HCT116 (cell line): ENCODE measurements around the gene TMEM239. TPM values are rescaled to one million over a fixed set of nuclear protein-coding genes. Genes with fewer than 3 reads are reported as not detected.

Source experiments
- ATAC-seq: fragments of 200-7000 bp; cut with Tn5 transposase; 2 replicates; pipeline ENCODE4 v1.9.1; 2020; ENCODE audit warnings: mild to moderate bottlenecking, moderate library complexity
- BruUV-seq: library from RNA; stranded (reverse); fragments of 400-500 nt; replicated peaks from 2 replicates; lab custom pipeline; 2021; lab: Mats Ljungman, UMichigan
- CTCF ChIA-PET: fragments of 300-600 bp; sonication (Branson Sonifier 250); formaldehyde crosslinking; loops from one replicate; lab custom pipeline; 2021; ENCODE audit warnings: antibody characterized with exemption; lab: Charles Lee
- POLR2A ChIA-PET: fragments of 300-600, 350-600 bp; sonication (Branson Sonifier 250); formaldehyde crosslinking; loops from one replicate; lab custom pipeline; 2021; ENCODE audit warnings: antibody characterized with exemption; lab: Charles Lee
- RAD21 ChIA-PET, 2 experiments: fragments of 300-600 bp; sonication (Branson Sonifier 250); formaldehyde crosslinking; loops; one replicate each; lab custom pipeline; 2023; ENCODE audit warnings: low total read pairs in 2 of 2; ENCODE audit not compliant: uncharacterized antibody in 2 of 2, unreplicated experiment in 2 of 2, low non-redundant PET in 1 of 2; lab: Charles Lee
- DNase-seq: peaks from one replicate; pipeline ENCODE4 v3.0.0-alpha.2; 2010; ENCODE audit warnings: low read depth, low spot score
- H2AFZ ChIP-seq: fragments of 200-600 bp; shearing (Covaris generic), sonication (generic); 2 replicates; pipeline ENCODE4 v1.6.1; 2017; ENCODE audit warnings: low read depth, mixed run types, mixed read lengths, antibody characterized with exemption, low read length; ENCODE audit not compliant: poor library complexity, severe bottlenecking
- H3K27ac ChIP-seq: 2 replicates; pipeline ENCODE4 v1.5.1; 2012; ENCODE audit warnings: low read depth, low read length
- H3K27me3 ChIP-seq: fragments of 200-600 bp; sonication (generic); 2 replicates; pipeline ENCODE4 v1.6.1; 2016; ENCODE audit warnings: mixed run types, low read length, mixed read lengths; ENCODE audit not compliant: insufficient read depth
- H3K36me3 ChIP-seq, 2 experiments: fragments of 200-500 bp in 1 of 2; fragments of 200-600 bp in 1 of 2; sonication (Bioruptor generic) in 1 of 2; sonication (generic) in 1 of 2; 2 replicates each; pipeline versions ENCODE4 v1.5.1 to v1.6.1; 2014 to 2016; ENCODE audit warnings: low read length in 2 of 2, inconsistent platforms in 1 of 2, mixed read lengths in 1 of 2, mixed run types in 1 of 2; ENCODE audit not compliant: insufficient read depth in 2 of 2, control insufficient read depth in 1 of 2
- H3K4me1 ChIP-seq, 2 experiments: fragments of 200-600 bp in 1 of 2; sonication (generic) in 1 of 2; 2 replicates each; pipeline versions ENCODE4 v1.5.1 to v1.6.1; 2012 to 2017; ENCODE audit warnings: low read length in 2 of 2, inconsistent platforms in 1 of 2, mild to moderate bottlenecking in 1 of 2, mixed read lengths in 1 of 2, mixed run types in 1 of 2, moderate library complexity in 1 of 2; ENCODE audit not compliant: insufficient read depth in 2 of 2, control insufficient read depth in 1 of 2
- H3K4me2 ChIP-seq: fragments of 200-600 bp; sonication (generic); 2 replicates; pipeline ENCODE4 v1.6.1; 2017; ENCODE audit warnings: mixed run types, low read length, mixed read lengths
- H3K4me3 ChIP-seq, 2 experiments: fragments of 200-600 bp in 1 of 2; sonication (generic) in 1 of 2; replicated peaks in 1 of 2; 2 replicates each; pipeline ENCODE4 v1.5.1; 2011 to 2016; ENCODE audit warnings: low read length in 2 of 2, control low read depth in 1 of 2, low read depth in 1 of 2, mild to moderate bottlenecking in 1 of 2, mixed read lengths in 1 of 2, mixed run types in 1 of 2
- H3K79me2 ChIP-seq: fragments of 200-600 bp; sonication (generic); 2 replicates; pipeline ENCODE4 v1.6.1; 2017; ENCODE audit warnings: mild to moderate bottlenecking, mixed run types, low read length, moderate library complexity, mixed read lengths; ENCODE audit not compliant: insufficient read depth
- H3K9ac ChIP-seq: fragments of 200-600 bp; sonication (generic); 2 replicates; pipeline ENCODE4 v1.6.1; 2016; ENCODE audit warnings: low read length, mixed read lengths
- H3K9me2 ChIP-seq: fragments of 200-600 bp; sonication (generic), shearing (Covaris generic); 2 replicates; pipeline ENCODE4 v1.6.1; 2017; ENCODE audit warnings: mixed run types, mild to moderate bottlenecking, moderate library complexity; ENCODE audit not compliant: insufficient read depth
- H3K9me3 ChIP-seq, 2 experiments: fragments of 200-500 bp in 1 of 2; fragments of 200-600 bp in 1 of 2; sonication (Bioruptor generic) in 1 of 2; sonication (generic) in 1 of 2; 2 replicates each; pipeline ENCODE4 v1.6.1; 2014 to 2017; ENCODE audit warnings: low read length in 2 of 2, mixed read lengths in 2 of 2, inconsistent platforms in 1 of 2, low read depth in 1 of 2, mild to moderate bottlenecking in 1 of 2, mixed run types in 1 of 2, moderate library complexity in 1 of 2; ENCODE audit not compliant: control insufficient read depth in 1 of 2, insufficient read depth in 1 of 2
- H4K20me1 ChIP-seq: fragments of 200-600 bp; sonication (generic), shearing (Covaris generic); 2 replicates; pipeline ENCODE4 v1.6.1; 2017; ENCODE audit warnings: mixed run types, mild to moderate bottlenecking, moderate library complexity; ENCODE audit not compliant: insufficient read depth
- CBX3 ChIP-seq: IDR thresholded peaks from 2 replicates; pipeline ENCODE4 v1.6.1; 2012; ENCODE audit warnings: low read depth
- EGR1 ChIP-seq: IDR thresholded peaks from 2 replicates; pipeline ENCODE4 v1.6.1; 2012; ENCODE audit warnings: low read depth
- FOSL1 ChIP-seq: IDR thresholded peaks from 2 replicates; pipeline ENCODE4 v1.6.1; 2012; ENCODE audit warnings: low read depth
- POLR2AphosphoS5 ChIP-seq: IDR thresholded peaks from 2 replicates; pipeline ENCODE4 v1.6.1; 2011; ENCODE audit warnings: mild to moderate bottlenecking, low read depth, low read length, moderate library complexity
- RAD21 ChIP-seq: IDR thresholded peaks from 2 replicates; pipeline ENCODE4 v1.6.1; 2012; ENCODE audit warnings: low read depth, mild to moderate bottlenecking
- SIN3A ChIP-seq: IDR thresholded peaks from 2 replicates; pipeline ENCODE4 v1.6.1; 2012; ENCODE audit warnings: low read depth
- SP1 ChIP-seq: IDR thresholded peaks from 2 replicates; pipeline ENCODE4 v1.6.1; 2012; ENCODE audit warnings: low read depth
- SRF ChIP-seq: IDR thresholded peaks from 2 replicates; pipeline ENCODE4 v1.6.1; 2012; ENCODE audit warnings: low read depth
- ZFX ChIP-seq: fragments of 450-650 bp; IDR thresholded peaks from 2 replicates; pipeline ENCODE4 v1.6.1; 2017
- ZNF274 ChIP-seq: fragments of 200-500 bp; sonication (Bioruptor generic); IDR thresholded peaks from 2 replicates; pipeline ENCODE4 v1.6.1; 2014; ENCODE audit warnings: mild to moderate bottlenecking, low read depth, low read length, inconsistent platforms
- intact Hi-C: fragments of 100-400 bp; cut with micrococcal nuclease; formaldehyde crosslinking; loops from 2 replicates; pipeline ENCODE4 v1.10.0; 2022
- total RNA-seq: library from RNA; stranded (reverse); gene quantifications from one replicate; pipeline ENCODE4 v1.2.1, GENCODE V29; 2021; ENCODE audit not compliant: unreplicated experiment
- TF ChIP-seq, protein P1 (sequence below), 3 experiments: fragments of 200-600 bp in 1 of 3; sonication (generic) in 1 of 3; IDR thresholded peaks in 2 of 3; conservative IDR thresholded peaks in 1 of 3; 2 replicates each; pipeline ENCODE4 v1.5.1; 2012 to 2017; ENCODE audit warnings: low read depth in 2 of 3, low read length in 2 of 3, antibody characterized with exemption in 1 of 3, borderline replicate concordance in 1 of 3, control low read depth in 1 of 3, mild to moderate bottlenecking in 1 of 3, mixed read lengths in 1 of 3, mixed run types in 1 of 3, moderate library complexity in 1 of 3; ENCODE audit not compliant: insufficient read depth in 1 of 3
- TF ChIP-seq, protein P2 (sequence below): IDR thresholded peaks from 2 replicates; pipeline ENCODE4 v1.6.1; 2012; ENCODE audit warnings: low read depth

Gene TMEM239
- total RNA-seq, 1 experiment from 2014 or later: not detected

- Histone ChIP-seq H3K4me3 (no peak overlapping the region), H3K79me2 (no peaks in the 10 kb centered on the region), H2AFZ (no peak overlapping the region), H3K9ac (no peak overlapping the region), H3K4me1 (no peaks in the 10 kb centered on the region), H3K27me3 (peaks cover 6% of the 10 kb centered on the region; the same call in 1 of the 2 replicates), H3K27ac (no peak overlapping the region), H4K20me1 (no peaks in the 10 kb centered on the region), H3K4me2 (no peak overlapping the region), H3K9me3 (no peaks in the 10 kb centered on the region), H3K36me3 (no peaks in the 10 kb centered on the region), H3K9me2 (no peaks in the 10 kb centered on the region)
- ChIA-PET CTCF (interaction anchor here (0.9 kb wide), 1 partner anchor 25 kb away, joined by 3 read pairs; no protein-coding TSS in a partner anchor), RAD21 (no interaction called here), POLR2A (no interaction called here)
- DNase-seq: no peak
- TF ChIP-seq SIN3A: no peak
- TF ChIP-seq, protein P1, sequence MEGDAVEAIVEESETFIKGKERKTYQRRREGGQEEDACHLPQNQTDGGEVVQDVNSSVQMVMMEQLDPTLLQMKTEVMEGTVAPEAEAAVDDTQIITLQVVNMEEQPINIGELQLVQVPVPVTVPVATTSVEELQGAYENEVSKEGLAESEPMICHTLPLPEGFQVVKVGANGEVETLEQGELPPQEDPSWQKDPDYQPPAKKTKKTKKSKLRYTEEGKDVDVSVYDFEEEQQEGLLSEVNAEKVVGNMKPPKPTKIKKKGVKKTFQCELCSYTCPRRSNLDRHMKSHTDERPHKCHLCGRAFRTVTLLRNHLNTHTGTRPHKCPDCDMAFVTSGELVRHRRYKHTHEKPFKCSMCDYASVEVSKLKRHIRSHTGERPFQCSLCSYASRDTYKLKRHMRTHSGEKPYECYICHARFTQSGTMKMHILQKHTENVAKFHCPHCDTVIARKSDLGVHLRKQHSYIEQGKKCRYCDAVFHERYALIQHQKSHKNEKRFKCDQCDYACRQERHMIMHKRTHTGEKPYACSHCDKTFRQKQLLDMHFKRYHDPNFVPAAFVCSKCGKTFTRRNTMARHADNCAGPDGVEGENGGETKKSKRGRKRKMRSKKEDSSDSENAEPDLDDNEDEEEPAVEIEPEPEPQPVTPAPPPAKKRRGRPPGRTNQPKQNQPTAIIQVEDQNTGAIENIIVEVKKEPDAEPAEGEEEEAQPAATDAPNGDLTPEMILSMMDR (IDR thresholded peaks at IDR 0.05 in 2 of 3, conservative IDR thresholded peaks at IDR 0.05 in 1 of 3; ENCODE audit: borderline replicate concordance in 1 of 3, insufficient read depth in 1 of 3, low read depth in 2 of 3, low read length in 2 of 3): peak in 2 of 3 experiments; percentile 17 to 23; a peak in 1 of 6 replicates
- intact Hi-C loops: no loop called here
- peak; percentile 54; the same call in 1 of the 2 replicates for ATAC-seq
- no TSS peak for BruUV-seq
Observed at GRCh38 chr20:2780948-2781347, 35.2 kb upstream of the TMEM239 start.

GRCh38 chr20:2783908-2784566 is 32.1 kb upstream of the TMEM239 start:
- H3K4me3 ChIP-seq: no peak overlapping the region
- H3K9ac ChIP-seq: no peak overlapping the region
- no peak overlapping the region for H3K4me2 ChIP-seq
- H4K20me1 ChIP-seq: no peaks in the 10 kb centered on the region
- no peaks in the 10 kb centered on the region for H3K9me3 ChIP-seq
- no TSS peak for BruUV-seq
- POLR2A ChIA-PET: no interaction called here
- H2AFZ ChIP-seq: no peak overlapping the region
- H3K27ac ChIP-seq: no peak overlapping the region
- no peak for DNase-seq
- intact Hi-C loops: no loop called here
- no peaks in the 10 kb centered on the region for H3K36me3 ChIP-seq
- no peak for TF ChIP-seq ZNF274
- TF ChIP-seq EGR1: no peak
- no peak for TF ChIP-seq FOSL1
- no peak for TF ChIP-seq POLR2AphosphoS5
- TF ChIP-seq, protein P2, sequence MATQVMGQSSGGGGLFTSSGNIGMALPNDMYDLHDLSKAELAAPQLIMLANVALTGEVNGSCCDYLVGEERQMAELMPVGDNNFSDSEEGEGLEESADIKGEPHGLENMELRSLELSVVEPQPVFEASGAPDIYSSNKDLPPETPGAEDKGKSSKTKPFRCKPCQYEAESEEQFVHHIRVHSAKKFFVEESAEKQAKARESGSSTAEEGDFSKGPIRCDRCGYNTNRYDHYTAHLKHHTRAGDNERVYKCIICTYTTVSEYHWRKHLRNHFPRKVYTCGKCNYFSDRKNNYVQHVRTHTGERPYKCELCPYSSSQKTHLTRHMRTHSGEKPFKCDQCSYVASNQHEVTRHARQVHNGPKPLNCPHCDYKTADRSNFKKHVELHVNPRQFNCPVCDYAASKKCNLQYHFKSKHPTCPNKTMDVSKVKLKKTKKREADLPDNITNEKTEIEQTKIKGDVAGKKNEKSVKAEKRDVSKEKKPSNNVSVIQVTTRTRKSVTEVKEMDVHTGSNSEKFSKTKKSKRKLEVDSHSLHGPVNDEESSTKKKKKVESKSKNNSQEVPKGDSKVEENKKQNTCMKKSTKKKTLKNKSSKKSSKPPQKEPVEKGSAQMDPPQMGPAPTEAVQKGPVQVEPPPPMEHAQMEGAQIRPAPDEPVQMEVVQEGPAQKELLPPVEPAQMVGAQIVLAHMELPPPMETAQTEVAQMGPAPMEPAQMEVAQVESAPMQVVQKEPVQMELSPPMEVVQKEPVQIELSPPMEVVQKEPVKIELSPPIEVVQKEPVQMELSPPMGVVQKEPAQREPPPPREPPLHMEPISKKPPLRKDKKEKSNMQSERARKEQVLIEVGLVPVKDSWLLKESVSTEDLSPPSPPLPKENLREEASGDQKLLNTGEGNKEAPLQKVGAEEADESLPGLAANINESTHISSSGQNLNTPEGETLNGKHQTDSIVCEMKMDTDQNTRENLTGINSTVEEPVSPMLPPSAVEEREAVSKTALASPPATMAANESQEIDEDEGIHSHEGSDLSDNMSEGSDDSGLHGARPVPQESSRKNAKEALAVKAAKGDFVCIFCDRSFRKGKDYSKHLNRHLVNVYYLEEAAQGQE: no peak
- TF ChIP-seq SIN3A: no peak
- TF ChIP-seq SRF: no peak
- TF ChIP-seq SP1: no peak
- TF ChIP-seq ZFX: no peak
- TF ChIP-seq RAD21: no peak
- no peak for TF ChIP-seq CBX3
- H3K79me2 ChIP-seq: no peaks in the 10 kb centered on the region
- H3K27me3 ChIP-seq: peaks cover 6% of the 10 kb centered on the region; the same call in 1 of the 2 replicates
- H3K4me1 ChIP-seq: no peaks in the 10 kb centered on the region
- H3K9me2 ChIP-seq: no peaks in the 10 kb centered on the region
- CTCF ChIA-PET: no interaction called here
- RAD21 ChIA-PET: no interaction called here
- no peak for ATAC-seq
